Stimulated activated CD4-positive, alpha-beta T cell treated with anti-CD3 and anti-CD28 coated beads, Interleukin-1b, Interleukin-23, amount 100 ng/mL, for 1 hour (primary cell): Measurements from ENCODE around the gene RNU2-63P.
"Not testable (repeated sequence)": the region's sequence is repeated elsewhere in the genome, so short reads cannot be mapped to it uniquely, and the experiment has no call there.

Source experiments
- DNase-seq, 2 donors: peaks; one replicate each; pipeline ENCODE4 v3.0.0-alpha.2; 2020; ENCODE audit warnings: low read depth in 2 of 2

RNU2-63P gene

GRCh38 chr2:87981182-87981581 lies 35.2 kb downstream of the RNU2-63P start:
- DNase-seq = not testable (repeated sequence)

DNA sequence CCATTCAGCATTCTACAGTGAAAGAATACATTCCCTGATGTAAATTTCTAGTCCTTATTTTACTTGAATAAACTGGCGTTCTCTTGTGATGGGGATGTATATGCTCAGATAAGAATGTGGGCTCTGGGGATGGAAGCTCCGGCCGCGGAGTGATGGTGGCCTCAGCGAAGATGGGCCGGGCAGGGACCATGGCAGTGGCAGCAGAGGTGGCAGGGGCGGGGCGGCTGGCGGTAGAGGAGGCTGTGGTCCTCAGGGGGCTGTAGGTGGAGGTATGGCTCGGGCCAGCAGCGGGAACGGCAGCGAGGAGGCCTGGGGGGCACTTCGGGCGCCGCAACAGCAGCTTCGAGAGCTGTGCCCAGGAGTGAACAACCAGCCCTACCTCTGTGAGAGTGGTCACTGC lies 44.0 kb downstream of the RNU2-63P start:
- not testable (repeated sequence) for DNase-seq
